Measurements from ENCODE around the gene PITPNC1. TPM values are rescaled to one million over a fixed set of nuclear protein-coding genes. Genes with fewer than 3 reads are reported as not detected.

Gene PITPNC1
- total RNA-seq, 1 donor, result 25.7 TPM

DNA sequence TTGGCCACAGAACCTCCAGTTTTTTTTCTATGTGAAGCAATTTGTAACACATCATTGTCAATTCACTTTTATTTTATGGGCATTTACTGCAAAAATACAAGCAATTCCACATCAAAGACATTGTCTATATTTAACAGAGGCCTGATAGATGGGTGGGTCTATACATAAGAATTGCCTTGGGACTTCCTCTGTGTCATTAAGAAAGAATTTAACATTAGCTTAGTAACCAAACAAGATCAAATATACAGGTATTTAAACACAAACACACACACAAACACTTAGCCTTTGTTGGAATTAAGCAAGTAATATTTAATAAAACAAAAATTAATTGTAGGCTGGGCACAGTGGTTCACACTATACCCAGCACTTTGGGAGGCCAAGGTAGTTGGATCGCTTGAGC is 4.3 kb upstream of the PITPNC1 start:
- H3K4me3 ChIP-seq (ENCODE audit: low read depth, low read length), result no peak overlapping the region
- TF ChIP-seq, protein P1, sequence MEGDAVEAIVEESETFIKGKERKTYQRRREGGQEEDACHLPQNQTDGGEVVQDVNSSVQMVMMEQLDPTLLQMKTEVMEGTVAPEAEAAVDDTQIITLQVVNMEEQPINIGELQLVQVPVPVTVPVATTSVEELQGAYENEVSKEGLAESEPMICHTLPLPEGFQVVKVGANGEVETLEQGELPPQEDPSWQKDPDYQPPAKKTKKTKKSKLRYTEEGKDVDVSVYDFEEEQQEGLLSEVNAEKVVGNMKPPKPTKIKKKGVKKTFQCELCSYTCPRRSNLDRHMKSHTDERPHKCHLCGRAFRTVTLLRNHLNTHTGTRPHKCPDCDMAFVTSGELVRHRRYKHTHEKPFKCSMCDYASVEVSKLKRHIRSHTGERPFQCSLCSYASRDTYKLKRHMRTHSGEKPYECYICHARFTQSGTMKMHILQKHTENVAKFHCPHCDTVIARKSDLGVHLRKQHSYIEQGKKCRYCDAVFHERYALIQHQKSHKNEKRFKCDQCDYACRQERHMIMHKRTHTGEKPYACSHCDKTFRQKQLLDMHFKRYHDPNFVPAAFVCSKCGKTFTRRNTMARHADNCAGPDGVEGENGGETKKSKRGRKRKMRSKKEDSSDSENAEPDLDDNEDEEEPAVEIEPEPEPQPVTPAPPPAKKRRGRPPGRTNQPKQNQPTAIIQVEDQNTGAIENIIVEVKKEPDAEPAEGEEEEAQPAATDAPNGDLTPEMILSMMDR (IDR thresholded peaks at IDR 0.05; ENCODE audit: insufficient read depth, low read length), result no peak
- DNase-seq (ENCODE audit: low read depth), result no peak

DNA sequence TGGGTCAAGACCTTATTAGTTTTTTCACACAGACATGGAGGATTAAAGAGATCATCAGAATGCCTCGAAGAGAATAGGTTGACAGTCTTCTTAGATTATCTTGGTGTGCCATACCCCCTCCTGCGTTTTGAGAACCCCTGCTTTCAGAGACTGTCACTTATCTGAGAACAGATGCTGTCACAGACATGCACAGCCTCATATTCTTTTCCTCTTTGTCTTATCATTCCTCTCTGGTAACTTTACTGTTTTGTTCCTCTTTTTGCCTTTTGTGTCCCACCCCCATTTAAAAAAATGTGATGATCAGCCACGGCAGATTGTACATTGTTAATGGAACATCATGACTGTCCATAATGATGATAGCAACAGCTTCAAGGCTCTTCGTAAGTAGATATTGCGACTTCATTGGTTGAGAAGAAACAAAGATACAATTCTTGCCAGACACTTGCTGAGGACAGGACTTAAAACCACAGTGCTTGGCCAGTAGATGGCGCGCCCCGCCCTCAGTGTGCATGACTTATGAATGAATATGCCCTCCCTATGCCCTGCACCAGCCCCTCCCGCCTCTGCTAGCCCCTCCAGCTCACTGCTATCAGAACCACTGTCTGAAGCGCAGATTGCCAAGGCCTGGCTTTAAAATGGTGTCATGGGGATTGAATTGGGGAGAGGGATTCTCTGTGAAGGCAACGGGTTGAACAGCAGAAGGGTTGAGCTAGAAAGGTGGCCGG is 2.6 kb upstream of the PITPNC1 start:
- DNase-seq (ENCODE audit: low read depth), result peak; percentile 89
- TF ChIP-seq, protein P1 (IDR thresholded peaks at IDR 0.05; ENCODE audit: insufficient read depth, low read length), result peak; percentile 83
- H3K4me3 ChIP-seq (ENCODE audit: low read depth, low read length), result no peak overlapping the region

DNA sequence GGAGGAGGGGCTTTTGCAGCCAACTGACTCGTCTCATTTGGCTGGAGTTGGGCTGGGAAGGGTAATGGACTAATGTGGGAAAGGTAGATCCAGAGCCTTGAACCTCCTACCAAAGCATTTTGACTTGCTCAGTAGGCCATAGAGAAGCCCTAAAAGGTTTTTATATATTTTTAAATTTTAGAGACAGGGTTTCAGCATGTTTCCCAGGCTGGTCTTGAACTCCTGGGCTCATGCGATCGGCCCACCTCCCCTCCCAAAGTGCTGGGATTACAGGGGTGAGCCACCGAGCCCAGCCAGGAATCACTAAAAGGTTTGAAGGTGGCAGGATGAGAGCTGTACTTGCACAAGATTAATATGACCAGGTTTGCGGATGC is 2.0 kb upstream of the PITPNC1 start:
- TF ChIP-seq, protein P1 (IDR thresholded peaks at IDR 0.05; ENCODE audit: insufficient read depth, low read length), result no peak
- H3K4me3 ChIP-seq (ENCODE audit: low read depth, low read length), result no peak overlapping the region
- DNase-seq (ENCODE audit: low read depth), result no peak

DNA sequence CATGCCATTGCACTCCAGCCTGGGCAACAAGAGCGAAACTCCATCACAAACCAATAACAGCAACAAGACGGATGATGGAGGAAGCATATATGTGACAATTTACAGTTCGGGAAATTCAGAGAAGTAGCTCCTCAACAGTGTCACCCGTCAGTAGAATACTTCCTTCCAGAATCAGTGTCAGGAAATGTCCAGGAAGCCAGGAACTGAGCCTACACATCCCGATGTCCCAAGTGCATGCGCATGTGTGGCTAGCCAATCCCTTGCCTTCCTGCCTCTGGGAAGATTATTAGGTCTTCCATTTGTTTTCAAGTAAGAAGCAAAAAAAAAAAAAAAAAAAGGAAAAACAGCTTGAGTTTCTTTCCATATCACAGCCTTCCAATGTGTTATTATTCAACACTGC is 1.4 kb upstream of the PITPNC1 start:
- no peak for DNase-seq (ENCODE audit: low read depth)
- no peak overlapping the region for H3K4me3 ChIP-seq (ENCODE audit: low read depth, low read length)
- TF ChIP-seq, protein P1 (IDR thresholded peaks at IDR 0.05; ENCODE audit: insufficient read depth, low read length), result no peak

DNA sequence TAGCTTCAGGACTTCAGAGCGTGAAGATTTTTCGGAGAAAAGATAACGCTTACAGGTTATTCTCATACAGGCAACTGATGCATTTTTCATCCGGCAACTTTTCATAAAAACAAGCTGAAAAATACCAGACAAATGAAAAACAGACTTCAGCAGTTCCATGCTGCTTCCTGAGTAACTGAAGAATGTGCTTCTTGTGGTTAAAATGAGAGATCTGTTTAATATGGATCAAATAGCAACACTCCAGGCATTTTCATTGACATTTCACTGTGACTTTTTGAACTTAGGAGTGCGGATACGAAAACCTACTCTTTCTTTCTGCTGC is 705 bp upstream of the PITPNC1 start:
- H3K4me3 ChIP-seq (ENCODE audit: low read depth, low read length), result peak overlapping the region; percentile 80
- DNase-seq (ENCODE audit: low read depth), result peak; percentile 69
- TF ChIP-seq, protein P1 (IDR thresholded peaks at IDR 0.05; ENCODE audit: insufficient read depth, low read length), result no peak

DNA sequence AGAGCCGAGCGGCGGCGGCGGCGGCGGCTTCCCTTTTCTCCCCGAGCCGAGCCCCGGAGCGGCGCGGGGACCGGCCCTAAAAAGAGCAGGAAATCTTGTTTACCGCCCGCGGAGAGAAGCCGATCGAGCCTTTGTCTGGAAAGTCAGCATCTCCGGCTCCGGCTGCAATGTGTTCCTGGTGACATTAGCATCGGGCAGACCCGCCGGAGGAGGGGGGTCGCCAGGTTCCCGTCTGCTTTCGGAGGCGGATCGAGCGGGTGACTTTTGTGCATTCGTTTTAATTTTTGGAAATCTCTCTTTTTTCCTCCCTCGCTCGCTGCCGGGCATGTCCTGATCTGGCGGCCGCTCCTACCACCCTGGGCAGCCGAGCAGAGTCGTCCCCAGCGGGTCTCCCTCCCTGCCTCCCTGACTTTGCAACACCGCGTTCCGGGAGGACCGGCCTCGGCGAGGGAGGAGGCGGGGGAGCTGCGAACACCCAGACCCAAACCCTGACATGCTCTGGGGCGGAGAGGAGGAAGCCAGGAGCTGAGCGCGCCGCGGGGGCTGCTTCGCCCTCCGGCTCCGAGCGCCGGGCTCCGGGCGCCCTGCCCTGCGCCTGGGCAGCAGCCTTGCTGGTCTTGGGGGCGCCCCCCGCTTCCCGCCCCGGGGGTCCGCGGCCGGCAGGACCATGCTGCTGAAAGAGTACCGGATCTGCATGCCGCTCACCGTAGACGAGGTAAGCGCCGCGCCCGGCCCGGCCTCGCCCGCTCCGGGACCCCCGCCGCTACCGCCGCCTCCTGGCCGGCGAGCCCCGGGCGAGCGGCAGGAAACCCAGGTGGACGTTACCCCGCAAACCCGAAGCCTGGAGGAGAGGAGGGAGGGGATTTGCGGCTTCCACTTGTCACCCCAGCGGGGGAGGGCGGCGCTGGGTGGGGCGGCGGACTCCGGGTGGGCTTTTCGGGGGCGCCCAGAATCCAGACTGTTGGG is 690 bp downstream of the PITPNC1 start:
- TF ChIP-seq, protein P1 (IDR thresholded peaks at IDR 0.05; ENCODE audit: insufficient read depth, low read length), result peak; percentile 37
- H3K4me3 ChIP-seq (ENCODE audit: low read depth, low read length), result peak overlapping the region; percentile 80
- peak; percentile 46 for DNase-seq (ENCODE audit: low read depth)

All from fibroblast of the aortic adventitia (primary cell).